Ovary (tissue), 3 donors: ENCODE measurements around the gene SCRN2.

ENCODE experiments used
- CTCF ChIP-seq, 3 donors: fragments of 450-650 bp in 2 of 3; fragments of 200-600 bp in 1 of 3; IDR thresholded peaks; one replicate each; pipeline versions ENCODE4 v1.5.1 to v1.8.0; 2016 to 2022; ENCODE audit warnings: antibody characterized with exemption in 3 of 3, mild to moderate bottlenecking in 1 of 3
- EP300 ChIP-seq: sonication (generic); formaldehyde crosslinking; IDR thresholded peaks from one replicate; pipeline ENCODE4 v1.6.1; 2017; ENCODE audit warnings: antibody characterized with exemption
- POLR2A ChIP-seq: fragments of 450-650 bp; IDR thresholded peaks from one replicate; pipeline ENCODE4 v1.6.1; 2017; ENCODE audit warnings: antibody characterized with exemption, mild to moderate bottlenecking, moderate library complexity
- donor health status: DM: no; HTN: no; CAD: no.

GRCh38 chr17:47883589-47884426 lies 42.7 kb upstream of the SCRN2 start:
- no peak for TF ChIP-seq POLR2A
- TF ChIP-seq CTCF (IDR thresholded peaks at IDR 0.05), result no peak
- TF ChIP-seq EP300, result no peak
